HepG2 (cell line): Measurements from ENCODE around the gene BICDL1. TPM values are rescaled to one million over a fixed set of nuclear protein-coding genes. Genes with fewer than 3 reads are reported as not detected.

Experiments used
- ATAC-seq: fragments of 200-7000 bp; cut with Tn5 transposase; 3 replicates; pipeline ENCODE4 v1.9.1; 2020; ENCODE audit warnings: mild to moderate bottlenecking, moderate library complexity
- BruUV-seq: library from RNA; stranded (reverse); fragments of 400-500 nt; replicated peaks from 2 replicates; lab custom pipeline; 2021; lab: Mats Ljungman, UMichigan
- CTCF ChIA-PET: fragments of 300-600 bp; formaldehyde crosslinking; extraction: SDS; loops from one replicate; lab custom pipeline; 2021; ENCODE audit warnings: low total read pairs, inconsistent platforms, low intra/inter-chr PET ratio; lab: Yijun Ruan, JAX
- POLR2A ChIA-PET: fragments of 350-600 bp; sonication (Branson Sonifier 250); formaldehyde crosslinking; loops from one replicate; lab custom pipeline; 2020; ENCODE audit warnings: antibody characterized with exemption, inconsistent platforms; lab: Yijun Ruan, JAX
- DNase-seq: peaks from one replicate; pipeline ENCODE4 v3.0.0-alpha.2; 2015; ENCODE audit warnings: low spot score
- FAIRE-seq: peaks from 3 replicates; lab custom pipeline; 2011; peaks lifted over from hg19 to GRCh38; lab: Jason Lieb, UNC
- H2AFZ ChIP-seq: one replicate; pipeline ENCODE4 v1.6.1; 2011; ENCODE audit warnings: low read length, inconsistent platforms
- H3K27ac ChIP-seq: fragments of 300-600 bp; 3 replicates; pipeline ENCODE4 v1.8.0; 2011; ENCODE audit warnings: mixed run types, mild to moderate bottlenecking, mixed read lengths, low read length, inconsistent platforms; ENCODE audit not compliant: insufficient read depth; ENCODE audit errors: extremely low read length
- H3K27me3 ChIP-seq, 2 experiments: fragments of 200-600 bp in 1 of 2; 2 replicates in 1 of 2; 3 replicates in 1 of 2; pipeline versions ENCODE4 v1.6.0 to v1.8.0; 2011; ENCODE audit warnings: low read length in 2 of 2, mild to moderate bottlenecking in 2 of 2, moderate library complexity in 2 of 2, inconsistent platforms in 1 of 2; ENCODE audit not compliant: insufficient read depth in 2 of 2, control insufficient read depth in 1 of 2
- H3K36me3 ChIP-seq, 2 experiments: fragments of 200-600 bp in 1 of 2; replicated peaks in 1 of 2; 2 replicates in 1 of 2; 3 replicates in 1 of 2; pipeline versions ENCODE4 v1.5.1 to v1.8.0; 2011; ENCODE audit warnings: low read length in 2 of 2, inconsistent platforms in 1 of 2; ENCODE audit not compliant: insufficient read depth in 2 of 2, control insufficient read depth in 1 of 2
- H3K4me1 ChIP-seq: 2 replicates; pipeline ENCODE4 v1.5.1; 2012; ENCODE audit warnings: low read length, inconsistent platforms; ENCODE audit not compliant: insufficient read depth
- H3K4me2 ChIP-seq: 2 replicates; pipeline ENCODE4 v1.6.0; 2011; ENCODE audit warnings: low read depth, low read length, inconsistent platforms
- H3K4me3 ChIP-seq, 3 experiments: fragments of 200-600 bp in 1 of 3; sonication (generic), shearing (Covaris generic) in 1 of 3; replicated peaks in 1 of 3; 2 replicates each; pipeline ENCODE4 v1.5.1; 2011 to 2016; ENCODE audit warnings: low read length in 3 of 3, inconsistent platforms in 2 of 3, low read depth in 2 of 3, mild to moderate bottlenecking in 2 of 3, control low read depth in 1 of 3, mixed read lengths in 1 of 3; ENCODE audit not compliant: insufficient read depth in 1 of 3
- H3K79me2 ChIP-seq: one replicate; pipeline ENCODE4 v1.6.1; 2011; ENCODE audit warnings: low read length, inconsistent platforms; ENCODE audit not compliant: insufficient read depth
- H3K9ac ChIP-seq: 2 replicates; pipeline ENCODE4 v1.6.0; 2011; ENCODE audit warnings: mild to moderate bottlenecking, low read depth, low read length, inconsistent platforms; ENCODE audit not compliant: insufficient read depth
- H3K9me3 ChIP-seq: 2 replicates; pipeline ENCODE4 v1.5.1; 2012; ENCODE audit warnings: mild to moderate bottlenecking, low read length
- H4K20me1 ChIP-seq: 2 replicates; pipeline ENCODE4 v1.6.0; 2011; ENCODE audit warnings: inconsistent platforms, mild to moderate bottlenecking, low read length, moderate library complexity; ENCODE audit not compliant: insufficient read depth
- CEBPB ChIP-seq: IDR thresholded peaks from 2 replicates; pipeline ENCODE4 v1.6.1; 2011; ENCODE audit warnings: low read depth, low read length, improper control_type of control experiment, borderline replicate concordance
- E2F5 ChIP-seq: sonication (generic); formaldehyde crosslinking; conservative IDR thresholded peaks from 2 replicates; pipeline ENCODE4 v1.4.0; 2020; ENCODE audit warnings: missing genetic modification reagents
- GATAD2A ChIP-seq: IDR thresholded peaks from 2 replicates; pipeline ENCODE4 v1.6.1; 2016
- KDM6A ChIP-seq: IDR thresholded peaks from 2 replicates; pipeline ENCODE4 v1.6.1; 2016; ENCODE audit warnings: low read depth
- MEIS1 ChIP-seq: sonication (generic); formaldehyde crosslinking; IDR thresholded peaks from 2 replicates; pipeline ENCODE4 v1.9.0; 2021; ENCODE audit warnings: mild to moderate bottlenecking, missing genetic modification reagents, moderate library complexity, borderline replicate concordance
- NFATC3 ChIP-seq: sonication (generic); formaldehyde crosslinking; IDR thresholded peaks from 2 replicates; pipeline ENCODE4 v1.5.1; 2020; ENCODE audit warnings: mild to moderate bottlenecking, missing genetic modification reagents
- PITX1 ChIP-seq: sonication (generic); formaldehyde crosslinking; IDR thresholded peaks from 2 replicates; pipeline ENCODE4 v1.5.1; 2020; ENCODE audit warnings: mild to moderate bottlenecking, missing genetic modification reagents
- TOE1 ChIP-seq: sonication (generic); formaldehyde crosslinking; IDR thresholded peaks from 2 replicates; pipeline ENCODE4 v1.4.0; 2020; ENCODE audit warnings: mild to moderate bottlenecking, missing genetic modification reagents
- ZKSCAN8 ChIP-seq: IDR thresholded peaks from 2 replicates; pipeline ENCODE4 v1.6.1; 2016; ENCODE audit warnings: borderline replicate concordance, missing genetic modification reagents, missing compliant biosample characterization
- ZNF160 ChIP-seq: sonication (generic); formaldehyde crosslinking; IDR thresholded peaks from 2 replicates; pipeline ENCODE4 v1.8.0; 2022; ENCODE audit warnings: mild to moderate bottlenecking, inconsistent platforms, missing genetic modification reagents
- ZNF282 ChIP-seq: fragments of 450-650 bp; IDR thresholded peaks from 2 replicates; pipeline ENCODE4 v1.6.1; 2018; ENCODE audit not compliant: partially characterized antibody
- ZNF354B ChIP-seq: sonication (generic); formaldehyde crosslinking; IDR thresholded peaks from 2 replicates; pipeline ENCODE4 v1.8.0; 2022; ENCODE audit warnings: mild to moderate bottlenecking, missing genetic modification reagents
- ZNF678 ChIP-seq: sonication (generic); formaldehyde crosslinking; IDR thresholded peaks from 2 replicates; pipeline ENCODE4 v1.4.0; 2020; ENCODE audit warnings: mild to moderate bottlenecking, missing genetic modification reagents
- WGBS: methylation state at CpG from one replicate; pipeline ENCODE4 v1.1.6; 2017; ENCODE audit warnings: low lambda C conversion rate; 5-methylcytosine and 5-hydroxymethylcytosine counted together
- in situ Hi-C: cut with HindIII; loops from 2 replicates; pipeline ENCODE4 v1.10.0; 2017; ENCODE audit warnings: low pct_unique_long_range_greater_than_20kb; ENCODE audit not compliant: extremely low pct_ligation_motif_present
- intact Hi-C: fragments of 100-400 bp; cut with micrococcal nuclease; formaldehyde crosslinking; loops from one replicate; pipeline ENCODE4 v1.10.0; 2022; ENCODE audit not compliant: unreplicated experiment
- polyA plus RNA-seq, 8 experiments: library from polyadenylated mRNA; depleted of rRNA in 3 of 8; stranded (reverse) in 7 of 8; unstranded in 1 of 8; fragments of >200 nt; fragmentation: Illumina TruSeq in 4 of 8; extraction: Trizol in 4 of 8; gene quantifications; 2 replicates each; pipeline versions ENCODE4 v1.2.1 to v1.2.3, GENCODE V29; 2011 to 2016; ENCODE audit warnings: low read depth in 4 of 8, missing spikeins in 1 of 8, mixed read lengths in 1 of 8; ENCODE audit not compliant: insufficient read depth in 1 of 8
- total RNA-seq, 5 experiments: library from RNA; depleted of rRNA; stranded (reverse); fragments of >200 nt; fragmentation: Illumina TruSeq; extraction: Trizol; gene quantifications; 2 replicates each; pipeline ENCODE4 v1.2.3, GENCODE V29; 2016; ENCODE audit warnings: low read depth in 1 of 5

BICDL1 gene
- total and polyA plus RNA-seq, 2 of the 13 experiments (the other 11 are each of a cell fraction or from before 2014, with no cell fraction given), result 3.6 to 9.7 TPM

GRCh38 chr12:120065472-120065871 is 76.4 kb downstream of the BICDL1 start:
- ChIA-PET CTCF (no interaction called here), POLR2A (no interaction called here)
- in situ Hi-C loops, result no loop called here
- ATAC-seq (no peak), FAIRE-seq (no peak), DNase-seq (no peak)
- peaks cover 55% of the 10 kb centered on the region for H3K4me1 ChIP-seq
- intact Hi-C loops, result no loop called here
- H3K27ac ChIP-seq, result no peak overlapping the region
- H3K27me3 ChIP-seq, result no peaks in the 10 kb centered on the region
- H4K20me1 ChIP-seq, result no peaks in the 10 kb centered on the region
- WGBS, result no CpG with 5 or more reads among the region's 1 CpG
- H3K4me3 ChIP-seq, result no peak overlapping the region
- H2AFZ ChIP-seq, result no peak overlapping the region
- no peak overlapping the region for H3K4me2 ChIP-seq
- H3K79me2 ChIP-seq, result no peaks in the 10 kb centered on the region
- TF ChIP-seq ZNF678 (no peak), TOE1 (CRISPR knock-in tag) (no peak), E2F5 (no peak), MEIS1 (CRISPR knock-in tag) (no peak), ZNF282 (no peak), ZNF160 (CRISPR knock-in tag) (no peak), CEBPB (no peak), GATAD2A (no peak), ZKSCAN8 (no peak), NFATC3 (CRISPR knock-in tag) (no peak), PITX1 (no peak), ZNF354B (no peak), KDM6A (CRISPR knock-in tag) (no peak)
- 0 out of 5 replicates have a peak, but pooled peaks cover 0 to 2% of the 10 kb centered on the region in 2 experiments for H3K36me3 ChIP-seq
- no TSS peak for BruUV-seq
- no peak overlapping the region for H3K9ac ChIP-seq
- no peaks in the 10 kb centered on the region for H3K9me3 ChIP-seq
